GM19397 (cell line): ENCODE results near the gene RRAS2.

Source experiments
- ATAC-seq: cut with Tn5 transposase; IDR thresholded peaks from one replicate; pipeline ENCODE4 v1.9.1; 2021; ENCODE audit warnings: mild to moderate bottlenecking, moderate library complexity; ENCODE audit not compliant: unreplicated experiment

Gene RRAS2

DNA sequence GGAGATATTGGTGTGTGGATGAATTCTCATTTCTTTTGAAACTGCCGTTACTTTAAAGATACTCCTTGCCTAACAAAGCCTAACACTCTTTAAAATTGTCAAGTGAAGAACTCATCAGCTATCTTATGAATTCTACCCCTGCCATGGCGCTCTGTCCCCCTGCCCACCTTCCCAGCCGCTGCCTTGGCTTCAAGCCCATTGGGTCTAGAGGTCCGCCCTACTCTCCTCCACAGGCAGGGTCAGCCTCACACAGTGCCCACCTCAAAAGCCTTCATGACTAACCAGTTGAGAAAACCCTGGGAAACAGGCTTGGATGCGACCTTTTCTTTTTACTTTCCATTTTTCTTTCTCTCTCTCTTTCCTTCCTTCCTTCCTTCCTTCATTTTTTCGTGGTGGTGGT, 128.6 kb downstream of the RRAS2 start:
- no peak for ATAC-seq

DNA sequence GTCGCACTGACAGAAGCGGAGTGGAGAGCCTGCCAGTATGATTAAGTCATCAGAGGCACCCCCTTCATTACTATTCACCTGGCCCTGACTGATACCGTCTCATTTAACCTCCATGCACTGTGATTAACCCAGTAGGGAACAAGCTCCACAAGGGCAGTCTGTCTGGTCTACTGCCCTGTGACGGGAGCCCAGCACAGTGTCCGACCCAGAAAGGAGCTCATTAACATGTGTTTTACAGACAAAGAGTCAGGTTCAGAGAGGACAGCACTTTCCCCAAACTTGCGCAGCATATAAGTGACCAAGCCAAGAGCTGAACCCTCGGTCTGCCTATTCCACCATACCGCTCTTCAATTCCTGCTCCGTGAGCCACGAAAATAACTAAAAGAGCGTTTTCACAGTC, 129.5 kb downstream of the RRAS2 start:
- no peak for ATAC-seq

DNA sequence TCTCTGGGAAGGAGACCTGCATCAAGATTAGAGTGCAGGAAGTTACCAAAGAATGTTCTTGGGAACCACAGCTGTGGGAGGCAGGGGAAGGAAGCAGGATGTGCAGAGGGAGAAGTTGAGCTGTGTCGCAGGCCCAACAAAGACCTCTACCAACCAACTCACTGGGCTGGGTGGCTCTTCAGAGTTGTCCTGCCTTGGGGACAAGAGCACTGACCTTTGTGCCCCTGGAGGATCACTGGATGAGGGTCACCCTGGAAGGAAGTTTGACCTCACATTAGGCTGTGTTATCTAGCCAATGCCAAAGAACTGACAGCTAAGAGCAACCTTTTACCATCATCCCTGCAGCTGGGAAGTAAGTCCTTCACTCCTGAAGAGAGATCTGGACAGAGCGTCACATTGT, 130.6 kb downstream of the RRAS2 start:
- no peak for ATAC-seq
